Tibial nerve (tissue), 4 donors: Measurements from ENCODE around the gene RASA2. TPM values are rescaled to one million over a fixed set of nuclear protein-coding genes. Genes with fewer than 3 reads are reported as not detected.
"Not testable (repeated sequence)": the region's sequence is repeated elsewhere in the genome, so short reads cannot be mapped to it uniquely, and the experiment has no call there.

Experiments used
- DNase-seq, 2 donors: peaks; one replicate each; pipeline ENCODE4 v3.0.0-alpha.2; 2019; ENCODE audit warnings: low spot score in 2 of 2
- H3K27ac ChIP-seq, 4 donors: fragments of 200-600 bp; sonication (generic) in 3 of 4; one replicate each; pipeline ENCODE4 v1.5.1; 2017 to 2019; ENCODE audit warnings: mild to moderate bottlenecking in 1 of 4
- H3K27me3 ChIP-seq, 2 donors: fragments of 200-600 bp; sonication (generic) in 1 of 2; one replicate each; pipeline versions ENCODE4 v1.5.1 to v1.6.0; 2017 to 2019
- H3K36me3 ChIP-seq, 3 donors: fragments of 200-600 bp; sonication (generic); one replicate each; pipeline ENCODE4 v1.5.1; 2018 to 2019
- H3K4me1 ChIP-seq, 4 donors: fragments of 200-600 bp; sonication (generic) in 3 of 4; one replicate each; pipeline ENCODE4 v1.5.1; 2017 to 2019
- H3K4me3 ChIP-seq, 4 donors: fragments of 200-600 bp; sonication (generic) in 3 of 4; one replicate each; pipeline ENCODE4 v1.5.1; 2017 to 2019; ENCODE audit warnings: mild to moderate bottlenecking in 1 of 4, moderate library complexity in 1 of 4
- H3K9me3 ChIP-seq, 4 donors: fragments of 200-600 bp; sonication (generic) in 3 of 4; one replicate each; pipeline ENCODE4 v1.5.1; 2017 to 2019
- EP300 ChIP-seq, 2 donors: sonication (generic); formaldehyde crosslinking; IDR thresholded peaks; one replicate each; pipeline ENCODE4 v1.6.1; 2017; ENCODE audit warnings: antibody characterized with exemption in 2 of 2, mild to moderate bottlenecking in 1 of 2
- POLR2A ChIP-seq, 2 donors: fragments of 450-650 bp; IDR thresholded peaks; one replicate each; pipeline ENCODE4 v1.6.1; 2017; ENCODE audit warnings: antibody characterized with exemption in 2 of 2, mild to moderate bottlenecking in 2 of 2, moderate library complexity in 2 of 2
- WGBS, 2 donors: methylation state at CpG; one replicate each; pipeline ENCODE4 v1.1.5; 2018; 5-methylcytosine and 5-hydroxymethylcytosine counted together
- total RNA-seq, 4 donors: library from RNA; depleted of rRNA; stranded (reverse); fragments of >200 nt; gene quantifications; one replicate each; pipeline ENCODE4 v1.1.0, GENCODE V29; 2016
- TF ChIP-seq, protein P1 (sequence below), 5 experiments: fragments of 200-600 bp in 3 of 5; fragments of 450-650 bp in 2 of 5; sonication (generic) in 3 of 5; IDR thresholded peaks; one replicate each; pipeline ENCODE4 v1.5.1; 2016 to 2019; ENCODE audit warnings: antibody characterized with exemption in 5 of 5, mild to moderate bottlenecking in 3 of 5, moderate library complexity in 2 of 5

Gene RASA2
- total RNA-seq, 4 donors from 2014 or later, result 19.6 to 46.8 (median 37.2) TPM

DNA sequence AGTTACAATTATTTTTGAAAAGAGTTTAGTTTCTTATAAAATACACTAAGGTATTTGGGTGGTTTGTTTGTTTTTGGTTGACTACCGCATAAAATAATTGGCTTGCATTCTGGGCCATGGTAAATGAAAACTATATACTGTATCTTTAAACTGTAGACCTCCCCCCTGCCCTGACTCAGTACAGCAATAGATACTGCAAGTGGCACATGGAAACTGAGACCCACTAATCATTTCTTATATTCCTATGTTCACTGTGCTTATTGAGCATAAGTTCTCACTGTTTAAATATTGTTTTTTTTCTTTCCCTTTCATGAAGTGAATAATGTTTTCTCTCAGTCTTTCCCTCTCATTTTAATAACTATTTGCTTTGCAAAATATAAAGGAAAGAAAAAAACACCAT, 45.8 kb downstream of the RASA2 start:
- H3K9me3 ChIP-seq, result no peaks in the 10 kb centered on the region
- no peak overlapping the region for H3K4me3 ChIP-seq
- TF ChIP-seq POLR2A (IDR thresholded peaks at IDR 0.05), result no peak
- TF ChIP-seq EP300 (IDR thresholded peaks at IDR 0.05), result no peak
- TF ChIP-seq, protein P1, sequence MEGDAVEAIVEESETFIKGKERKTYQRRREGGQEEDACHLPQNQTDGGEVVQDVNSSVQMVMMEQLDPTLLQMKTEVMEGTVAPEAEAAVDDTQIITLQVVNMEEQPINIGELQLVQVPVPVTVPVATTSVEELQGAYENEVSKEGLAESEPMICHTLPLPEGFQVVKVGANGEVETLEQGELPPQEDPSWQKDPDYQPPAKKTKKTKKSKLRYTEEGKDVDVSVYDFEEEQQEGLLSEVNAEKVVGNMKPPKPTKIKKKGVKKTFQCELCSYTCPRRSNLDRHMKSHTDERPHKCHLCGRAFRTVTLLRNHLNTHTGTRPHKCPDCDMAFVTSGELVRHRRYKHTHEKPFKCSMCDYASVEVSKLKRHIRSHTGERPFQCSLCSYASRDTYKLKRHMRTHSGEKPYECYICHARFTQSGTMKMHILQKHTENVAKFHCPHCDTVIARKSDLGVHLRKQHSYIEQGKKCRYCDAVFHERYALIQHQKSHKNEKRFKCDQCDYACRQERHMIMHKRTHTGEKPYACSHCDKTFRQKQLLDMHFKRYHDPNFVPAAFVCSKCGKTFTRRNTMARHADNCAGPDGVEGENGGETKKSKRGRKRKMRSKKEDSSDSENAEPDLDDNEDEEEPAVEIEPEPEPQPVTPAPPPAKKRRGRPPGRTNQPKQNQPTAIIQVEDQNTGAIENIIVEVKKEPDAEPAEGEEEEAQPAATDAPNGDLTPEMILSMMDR (IDR thresholded peaks at IDR 0.05), result no peak
- 91 to 94% methylated on average over 1 of the region's 1 CpG for WGBS, 2 donors
- H3K27me3 ChIP-seq, result no peaks in the 10 kb centered on the region
- peaks cover 0 to 15% (median 0%) of the 10 kb centered on the region in 3 donors for H3K36me3 ChIP-seq
- peaks cover 0 to 29% (median 3%) of the 10 kb centered on the region in 4 donors for H3K4me1 ChIP-seq
- no peak for DNase-seq
- H3K27ac ChIP-seq, result no peak overlapping the region

DNA sequence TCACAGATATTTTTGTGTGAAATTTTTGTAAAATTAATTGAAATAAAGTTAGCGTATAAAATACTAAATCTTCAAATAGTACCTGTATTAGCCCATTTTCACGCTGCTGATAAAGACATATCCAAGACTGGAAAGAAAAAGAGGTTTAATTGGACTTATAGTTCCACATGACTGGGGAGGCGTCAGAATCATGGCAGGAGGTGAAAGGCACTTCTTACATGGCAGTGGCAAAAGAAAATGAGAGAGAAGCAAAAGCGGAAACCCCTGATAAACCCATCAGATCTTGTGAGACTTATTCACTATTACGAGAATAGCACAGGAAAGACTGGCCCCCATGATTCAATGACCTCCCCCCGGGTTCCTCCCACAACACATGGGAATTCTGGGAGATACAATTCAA, 49.2 kb downstream of the RASA2 start:
- 99% methylated on average over 6 of the region's 6 CpGs for WGBS, 2 donors
- H3K27me3 ChIP-seq, DNase-seq, H3K27ac ChIP-seq, H3K9me3 ChIP-seq, H3K4me3 ChIP-seq: not testable (repeated sequence)
- Histone ChIP-seq H3K4me1 (peaks cover 0 to 10% (median 0%) of the 10 kb centered on the region in 4 donors), H3K36me3 (peaks cover 0 to 15% (median 0%) of the 10 kb centered on the region in 3 donors)

DNA sequence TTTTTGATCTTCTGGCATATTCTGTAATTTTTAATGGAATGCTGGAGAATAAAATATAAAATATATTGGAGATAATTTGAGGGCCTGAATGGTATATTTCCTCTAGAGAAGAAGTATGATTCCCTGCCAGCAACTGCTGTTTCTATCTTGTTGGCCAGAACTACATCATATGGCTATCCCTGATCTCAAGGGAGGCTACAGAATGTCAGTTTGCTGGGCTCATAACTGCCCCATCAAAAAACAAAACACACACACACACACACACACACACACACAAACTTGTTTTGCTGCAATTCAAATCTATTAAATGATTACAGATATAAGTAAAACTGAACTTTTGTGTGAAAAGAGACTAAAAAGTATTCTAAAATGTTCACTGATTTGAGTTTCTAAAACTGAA, 51.0 kb downstream of the RASA2 start:
- peaks cover 0 to 8% (median 0%) of the 10 kb centered on the region in 4 donors for H3K4me1 ChIP-seq
- no peak overlapping the region for H3K27ac ChIP-seq
- peaks cover 0 to 28% (median 0%) of the 10 kb centered on the region in 3 donors for H3K36me3 ChIP-seq
- H3K9me3 ChIP-seq, result peaks cover 0 to 4% (median 0%) of the 10 kb centered on the region in 4 donors
- no peak for DNase-seq
- TF ChIP-seq POLR2A (IDR thresholded peaks at IDR 0.05), result no peak
- TF ChIP-seq, protein P1 (IDR thresholded peaks at IDR 0.05), result no peak
- TF ChIP-seq EP300 (IDR thresholded peaks at IDR 0.05), result no peak
- no peak overlapping the region for H3K4me3 ChIP-seq
- H3K27me3 ChIP-seq, result no peaks in the 10 kb centered on the region

- Histone ChIP-seq H3K4me3 (no peak overlapping the region), H3K27ac (peak overlapping the region in 1 of 4 donors; percentile 13), H3K27me3 (no peaks in the 10 kb centered on the region), H3K36me3 (peaks cover 0 to 37% (median 0%) of the 10 kb centered on the region in 3 donors), H3K9me3 (peaks cover 0 to 12% (median 0%) of the 10 kb centered on the region in 4 donors), H3K4me1 (peaks cover 0 to 8% (median 0%) of the 10 kb centered on the region in 4 donors)
- TF ChIP-seq EP300 (IDR thresholded peaks at IDR 0.05) (no peak), POLR2A (IDR thresholded peaks at IDR 0.05) (no peak)
- TF ChIP-seq, protein P1 (IDR thresholded peaks at IDR 0.05), result no peak
- WGBS, 2 donors, result 47 to 49% methylated on average over 2 of the region's 2 CpGs
- no peak for DNase-seq
Observed at GRCh38 chr3:141538568-141539240, 51.9 kb downstream of the RASA2 start.

DNA sequence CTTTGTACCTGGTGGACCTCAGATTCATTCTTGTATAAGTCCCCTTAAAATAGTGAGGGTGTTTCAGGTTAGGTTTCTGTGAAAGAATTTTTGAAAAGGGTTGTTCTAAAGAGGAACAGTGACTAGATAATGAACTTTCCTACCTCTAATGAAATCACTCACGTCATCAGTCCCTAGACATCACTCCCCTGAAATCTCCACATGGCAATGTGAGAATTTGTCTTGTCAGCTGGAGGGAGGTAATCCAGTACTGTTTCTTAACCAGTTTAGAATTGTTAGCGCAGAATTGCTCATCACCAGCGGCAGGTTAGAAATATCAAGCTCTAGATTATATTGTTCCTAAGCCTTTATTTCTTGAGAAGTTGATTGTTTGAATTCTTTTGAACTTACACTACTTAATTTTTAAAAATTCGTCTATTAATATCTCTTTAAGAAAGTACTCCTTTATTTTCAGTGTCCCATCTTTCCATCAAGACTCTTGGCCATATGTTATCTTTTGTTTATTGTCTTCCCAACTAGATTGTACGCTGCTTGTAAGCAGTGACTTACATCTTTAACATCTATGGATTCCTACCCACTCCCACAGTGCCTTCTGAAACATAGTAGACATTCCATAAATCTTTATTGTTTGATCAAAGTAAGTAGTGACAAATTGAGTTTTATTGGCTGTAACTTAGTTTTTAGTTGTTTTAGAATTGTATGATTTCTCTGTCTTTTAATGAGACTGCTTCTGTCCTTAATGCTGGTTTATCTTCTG, 52.8 kb downstream of the RASA2 start:
- DNase-seq, result no peak
- TF ChIP-seq, protein P1 (IDR thresholded peaks at IDR 0.05), result no peak
- no peak for TF ChIP-seq POLR2A (IDR thresholded peaks at IDR 0.05)
- Histone ChIP-seq H3K9me3 (peaks cover 0 to 15% (median 0%) of the 10 kb centered on the region in 4 donors), H3K4me1 (peaks cover 0 to 8% (median 0%) of the 10 kb centered on the region in 4 donors), H3K4me3 (no peak overlapping the region), H3K27ac (no peak overlapping the region), H3K27me3 (no peaks in the 10 kb centered on the region), H3K36me3 (peaks cover 0 to 46% (median 0%) of the 10 kb centered on the region in 3 donors)
- WGBS, 2 donors, result 77 to 78% methylated on average over 5 of the region's 5 CpGs
